Right lobe of liver (tissue), 6 donors: ENCODE results near the gene SLC7A10. TPM values are rescaled to one million over a fixed set of nuclear protein-coding genes. Genes with fewer than 3 reads are reported as not detected.
A peak's percentile ranks its signal among the peaks of the same experiment; 100 is the strongest.

Experiments used
- ATAC-seq, 4 donors: fragments of 200-7000 bp; cut with Tn5 transposase; one replicate each; pipeline ENCODE4 v1.9.1; 2020; ENCODE audit warnings: mild to moderate bottlenecking in 4 of 4, moderate library complexity in 4 of 4
- DNase-seq, 3 donors: peaks; one replicate each; pipeline ENCODE4 v3.0.0-alpha.2; 2020
- H3K27ac ChIP-seq, 3 donors: fragments of 200-600 bp; one replicate each; pipeline ENCODE4 v1.8.0; 2022
- H3K27me3 ChIP-seq, 2 donors: fragments of 200-600 bp; one replicate each; pipeline ENCODE4 v1.8.0; 2022
- H3K36me3 ChIP-seq, 4 donors: fragments of 200-600 bp; sonication (generic) in 1 of 4; one replicate each; pipeline versions ENCODE4 v1.5.1 to v1.8.0; 2017 to 2022; ENCODE audit warnings: control low read depth in 1 of 4
- H3K4me1 ChIP-seq, 4 donors: fragments of 200-600 bp; sonication (generic) in 1 of 4; one replicate each; pipeline versions ENCODE4 v1.5.1 to v1.8.0; 2017 to 2022; ENCODE audit warnings: control low read depth in 1 of 4
- H3K4me3 ChIP-seq, 3 donors: fragments of 200-600 bp; one replicate each; pipeline ENCODE4 v1.8.0; 2022
- H3K9me3 ChIP-seq, 4 donors: fragments of 200-600 bp; sonication (generic) in 1 of 4; one replicate each; pipeline versions ENCODE4 v1.5.1 to v1.8.0; 2017 to 2022; ENCODE audit warnings: control low read depth in 1 of 4
- CTCF ChIP-seq, 4 donors: fragments of 200-600 bp in 3 of 4; fragments of 450-650 bp in 1 of 4; IDR thresholded peaks; one replicate each; pipeline versions ENCODE4 v1.5.1 to v1.8.0; 2016 to 2022; ENCODE audit warnings: antibody characterized with exemption in 4 of 4, mild to moderate bottlenecking in 2 of 4
- POLR2A ChIP-seq: fragments of 450-650 bp; IDR thresholded peaks from one replicate; pipeline ENCODE4 v1.6.1; 2017; ENCODE audit warnings: antibody characterized with exemption, mild to moderate bottlenecking
- WGBS: methylation state at CpG from one replicate; pipeline ENCODE4 v1.1.6; 2018; ENCODE audit warnings: low coverage, low lambda C conversion rate; ENCODE audit not compliant: insufficient coverage; ENCODE audit errors: missing lambda C conversion rate; 5-methylcytosine and 5-hydroxymethylcytosine counted together
- intact Hi-C, 2 donors: fragments of 100-400 bp; cut with DNase I; formaldehyde crosslinking; loops; one replicate each; pipeline versions ENCODE4 v1.11.2 to v1.14.1; 2022
- total RNA-seq, 6 experiments: library from RNA; depleted of rRNA in 2 of 6; stranded (reverse); fragments of >200 nt in 2 of 6; fragmentation: NEBNext Ultra II Directional in 3 of 6; extraction: Animal tissue kit (Norgen Biotek cat#: 25700) in 3 of 6; gene quantifications; one replicate each; pipeline versions ENCODE4 v1.1.0 to v1.2.4, GENCODE V29; 2016 to 2023
- donor health status: DM: no; HTN: yes; CAD: no.
- donor health status: DM: no; HTN: no; CAD: no.
- donor health status: DM: no; HTN: no; CAD: no.
- donor health status: DM: no; HTN: yes; CAD: no.
- donor health status: DM: no; HTN: yes; CAD: no.

The SLC7A10 gene
- total RNA-seq, 6 experiments from 2014 or later = not detected

GRCh38 chr19:33198169-33198568 lies 27.5 kb downstream of the SLC7A10 start:
- H3K36me3 ChIP-seq = no peaks in the 10 kb centered on the region
- no CpG with 5 or more reads among the region's 7 CpGs for WGBS
- H3K27me3 ChIP-seq = no peaks in the 10 kb centered on the region
- no peak overlapping the region for H3K27ac ChIP-seq
- intact Hi-C loops = no loop called here
- no peak for ATAC-seq
- no peak for TF ChIP-seq POLR2A
- no peak for TF ChIP-seq CTCF (IDR thresholded peaks at IDR 0.05)
- peaks cover 0 to 6% (median 0%) of the 10 kb centered on the region in 4 donors for H3K4me1 ChIP-seq
- DNase-seq = peak in 1 of 3 donors; percentile 44
- H3K4me3 ChIP-seq = no peak overlapping the region
- no peaks in the 10 kb centered on the region for H3K9me3 ChIP-seq

GRCh38 chr19:33197591-33198000 lies 28.1 kb downstream of the SLC7A10 start:
- Histone ChIP-seq H3K9me3 (no peaks in the 10 kb centered on the region), H3K36me3 (no peaks in the 10 kb centered on the region), H3K27me3 (no peaks in the 10 kb centered on the region), H3K4me1 (peaks cover 0 to 6% (median 0%) of the 10 kb centered on the region in 4 donors), H3K27ac (no peak overlapping the region), H3K4me3 (no peak overlapping the region)
- TF ChIP-seq POLR2A (no peak), CTCF (IDR thresholded peaks at IDR 0.05) (no peak)
- WGBS = no CpG with 5 or more reads among the region's 11 CpGs
- DNase-seq = no peak
- intact Hi-C loops = no loop called here
- no peak for ATAC-seq

GRCh38 chr19:33196446-33197193 lies 29.0 kb downstream of the SLC7A10 start:
- H3K36me3 ChIP-seq = no peaks in the 10 kb centered on the region
- TF ChIP-seq CTCF (IDR thresholded peaks at IDR 0.05) (no peak), POLR2A (no peak)
- 85% methylated on average over 5 of the region's 10 CpGs for WGBS
- intact Hi-C loops = no loop called here
- DNase-seq (peak in 1 of 3 donors; percentile 36), ATAC-seq (no peak)
- H3K4me1 ChIP-seq = peaks cover 0 to 6% (median 0%) of the 10 kb centered on the region in 4 donors
- no peak overlapping the region for H3K4me3 ChIP-seq
- H3K27me3 ChIP-seq = no peaks in the 10 kb centered on the region
- no peaks in the 10 kb centered on the region for H3K9me3 ChIP-seq
- H3K27ac ChIP-seq = no peak overlapping the region

- no peak for ATAC-seq
- Histone ChIP-seq H3K36me3 (no peaks in the 10 kb centered on the region), H3K27me3 (no peaks in the 10 kb centered on the region), H3K9me3 (no peaks in the 10 kb centered on the region), H3K4me1 (peaks cover 0 to 6% (median 0%) of the 10 kb centered on the region in 4 donors), H3K27ac (no peak overlapping the region), H3K4me3 (peak overlapping the region; percentile 67 to 70 (median 69))
- 72% methylated on average over 6 of the region's 17 CpGs for WGBS
- DNase-seq = peak in 1 of 3 donors; percentile 49
- intact Hi-C loops = no loop called here
- TF ChIP-seq CTCF (IDR thresholded peaks at IDR 0.05) = no peak
- TF ChIP-seq POLR2A = no peak
Observed at GRCh38 chr19:33195645-33196347, 29.9 kb downstream of the SLC7A10 start.
